Retina (tissue), 1 donor: ENCODE data around the gene C5orf58.

ENCODE experiments used
- DNase-seq: peaks from one replicate; pipeline ENCODE4 v3.0.0-alpha.2; 2016

C5orf58 gene

GRCh38 chr5:170285181-170285580, 52.4 kb downstream of the C5orf58 start:
- DNase-seq: no peak

- DNase-seq: no peak
These were observed 53.7 kb downstream of the C5orf58 start for GRCh38 chr5:170286386-170286925.

- no peak for DNase-seq
These were observed 54.7 kb downstream of the C5orf58 start for GRCh38 chr5:170287532-170287931.

- DNase-seq: no peak
These were observed 55.4 kb downstream of the C5orf58 start for GRCh38 chr5:170288151-170288550.

GRCh38 chr5:170288551-170288950, 55.8 kb downstream of the C5orf58 start:
- DNase-seq: no peak

- no peak for DNase-seq
These were observed 56.3 kb downstream of the C5orf58 start for GRCh38 chr5:170289121-170289520.

GRCh38 chr5:170289764-170290163, 57.0 kb downstream of the C5orf58 start:
- no peak for DNase-seq

- no peak for DNase-seq
These were observed 57.7 kb downstream of the C5orf58 start for GRCh38 chr5:170290498-170290897.

- DNase-seq: no peak
These were observed 59.7 kb downstream of the C5orf58 start for GRCh38 chr5:170292179-170293104.

- no peak for DNase-seq
These were observed 60.5 kb downstream of the C5orf58 start for GRCh38 chr5:170293273-170293672.

- DNase-seq: no peak
These were observed 61.3 kb downstream of the C5orf58 start for GRCh38 chr5:170294057-170294456.

GRCh38 chr5:170294556-170294955, 61.8 kb downstream of the C5orf58 start:
- DNase-seq: no peak
